Activated naive CD8-positive, alpha-beta T cell treated with anti-CD3 and anti-CD28 coated beads, Interleukin-2, amount 50 U/mL, for 16 hours (primary cell): ENCODE results near the gene AIDA.

ENCODE experiments used
- DNase-seq: peaks from one replicate; pipeline ENCODE4 v3.0.0-alpha.2; 2020; ENCODE audit warnings: low read depth, low spot score

The AIDA gene

GRCh38 chr1:222652676-222653075, 59.6 kb downstream of the AIDA start:
- DNase-seq: no peak

- no peak for DNase-seq
Measured at GRCh38 chr1:222644636-222644980, 67.7 kb downstream of the AIDA start.

- peak; percentile 95 for DNase-seq
Measured at GRCh38 chr1:222643938-222644635, 68.2 kb downstream of the AIDA start.

GRCh38 chr1:222643606-222643937, 68.7 kb downstream of the AIDA start:
- DNase-seq: no peak

GRCh38 chr1:222642468-222642867, 69.8 kb downstream of the AIDA start:
- DNase-seq: no peak

- no peak for DNase-seq
Measured at GRCh38 chr1:222641269-222641948, 70.9 kb downstream of the AIDA start.

- DNase-seq: peak; percentile 54
Measured at GRCh38 chr1:222634180-222635013, 77.9 kb downstream of the AIDA start.

GRCh38 chr1:222632749-222633148, 79.5 kb downstream of the AIDA start:
- DNase-seq: no peak

- DNase-seq: no peak
Measured at GRCh38 chr1:222631611-222632208, 80.6 kb downstream of the AIDA start.

GRCh38 chr1:222629921-222630535, 82.3 kb downstream of the AIDA start:
- no peak for DNase-seq

GRCh38 chr1:222627232-222627631, 85.1 kb downstream of the AIDA start:
- DNase-seq: no peak

GRCh38 chr1:222624214-222624613, 88.1 kb downstream of the AIDA start:
- no peak for DNase-seq

GRCh38 chr1:222623458-222623857, 88.8 kb downstream of the AIDA start:
- DNase-seq: no peak

- no peak for DNase-seq
Measured at GRCh38 chr1:222622765-222623164, 89.5 kb downstream of the AIDA start.

- DNase-seq: no peak
Measured at GRCh38 chr1:222620566-222620965, 91.7 kb downstream of the AIDA start.

GRCh38 chr1:222618880-222619596, 93.3 kb downstream of the AIDA start:
- DNase-seq: no peak
